OCI-LY1 (cell line): Measurements from ENCODE around the gene FANCG.

Source experiments
- H2AFZ ChIP-seq: fragments of 200-600 bp; sonication (generic), shearing (Covaris generic); 2 replicates; pipeline ENCODE4 v1.6.0; 2014; ENCODE audit warnings: antibody characterized with exemption, mild to moderate bottlenecking, low read length
- H3F3A ChIP-seq: fragments of 200-600 bp; sonication (generic), shearing (Covaris generic); 2 replicates; pipeline ENCODE4 v1.6.0; 2014; ENCODE audit warnings: mild to moderate bottlenecking, antibody characterized with exemption, low read length, moderate library complexity; ENCODE audit not compliant: insufficient read depth
- H3K27ac ChIP-seq: fragments of 200-600 bp; sonication (generic); 2 replicates; pipeline ENCODE4 v1.5.1; 2014; ENCODE audit warnings: low read length, mixed run types, mild to moderate bottlenecking, low read depth; ENCODE audit not compliant: poor library complexity, severe bottlenecking
- H3K27me3 ChIP-seq: fragments of 200-600 bp; sonication (generic); 2 replicates; pipeline ENCODE4 v1.6.0; 2014; ENCODE audit warnings: antibody characterized with exemption, mild to moderate bottlenecking, low read length, moderate library complexity; ENCODE audit not compliant: insufficient read depth
- H3K36me3 ChIP-seq: fragments of 200-600 bp; sonication (generic); 2 replicates; pipeline ENCODE4 v1.6.1; 2014; ENCODE audit warnings: mild to moderate bottlenecking, antibody characterized with exemption, low read length, moderate library complexity, mixed read lengths; ENCODE audit not compliant: insufficient read depth
- H3K4me1 ChIP-seq: fragments of 200-600 bp; sonication (generic); 2 replicates; pipeline ENCODE4 v1.5.1; 2014; ENCODE audit warnings: mild to moderate bottlenecking, low read length, moderate library complexity; ENCODE audit not compliant: insufficient read depth, severe bottlenecking
- H3K4me2 ChIP-seq: fragments of 200-600 bp; sonication (generic), shearing (Covaris generic); 2 replicates; pipeline ENCODE4 v1.6.1; 2014; ENCODE audit warnings: low read length
- H3K4me3 ChIP-seq: fragments of 200-600 bp; sonication (generic); 2 replicates; pipeline ENCODE4 v1.5.1; 2014; ENCODE audit warnings: low read length, low read depth, mild to moderate bottlenecking, mixed read lengths; ENCODE audit not compliant: poor library complexity, severe bottlenecking
- H3K79me2 ChIP-seq: fragments of 200-600 bp; shearing (Covaris generic); 2 replicates; pipeline ENCODE4 v1.6.1; 2016; ENCODE audit warnings: mixed run types, low read length, mixed read lengths; ENCODE audit not compliant: insufficient read depth
- H3K9ac ChIP-seq: fragments of 200-600 bp; sonication (generic), shearing (Covaris generic); 2 replicates; pipeline ENCODE4 v1.6.1; 2014; ENCODE audit warnings: mild to moderate bottlenecking, low read length, mixed read lengths
- H3K9me2 ChIP-seq: fragments of 200-600 bp; sonication (generic), shearing (Covaris generic); 2 replicates; pipeline ENCODE4 v1.6.1; 2014; ENCODE audit warnings: low read depth, mild to moderate bottlenecking, low read length, mixed read lengths
- H3K9me3 ChIP-seq: fragments of 200-600 bp; shearing (Covaris generic); 2 replicates; pipeline ENCODE4 v1.6.1; 2014; ENCODE audit warnings: low read length, mixed read lengths
- H4K20me1 ChIP-seq: fragments of 200-600 bp; sonication (generic), shearing (Covaris generic); 2 replicates; pipeline ENCODE4 v1.6.0; 2016; ENCODE audit warnings: mild to moderate bottlenecking, low read length; ENCODE audit not compliant: insufficient read depth
- CTCF ChIP-seq: fragments of 200-600 bp; sonication (generic), shearing (Covaris generic); IDR thresholded peaks from 2 replicates; pipeline ENCODE4 v1.5.1; 2017; ENCODE audit warnings: mild to moderate bottlenecking, antibody characterized with exemption, low read length, moderate library complexity, mixed read lengths
- EZH2 ChIP-seq: fragments of 200-600 bp; sonication (generic), shearing (Covaris generic); IDR thresholded peaks from 2 replicates; pipeline ENCODE4 v1.8.0; 2017; ENCODE audit warnings: borderline replicate concordance, mixed run types, mild to moderate bottlenecking, antibody characterized with exemption, low read length, moderate library complexity, mixed read lengths

FANCG gene

GRCh38 chr9:35033101-35033500, 46.6 kb downstream of the FANCG start:
- no peaks in the 10 kb centered on the region for H3F3A ChIP-seq
- no peak overlapping the region for H3K4me3 ChIP-seq
- H3K27me3 ChIP-seq: no peaks in the 10 kb centered on the region
- no peaks in the 10 kb centered on the region for H3K79me2 ChIP-seq
- no peak overlapping the region for H3K27ac ChIP-seq
- H3K9me3 ChIP-seq: no peaks in the 10 kb centered on the region
- H3K4me2 ChIP-seq: no peak overlapping the region
- no peaks in the 10 kb centered on the region for H3K4me1 ChIP-seq
- H2AFZ ChIP-seq: no peak overlapping the region
- TF ChIP-seq EZH2: no peak
- no peak for TF ChIP-seq CTCF
- H4K20me1 ChIP-seq: no peaks in the 10 kb centered on the region
- H3K9me2 ChIP-seq: no peaks in the 10 kb centered on the region
- H3K36me3 ChIP-seq: no peaks in the 10 kb centered on the region
- no peak overlapping the region for H3K9ac ChIP-seq

- no peak overlapping the region for H2AFZ ChIP-seq
- TF ChIP-seq CTCF (no peak), EZH2 (no peak)
- no peaks in the 10 kb centered on the region for H3K27me3 ChIP-seq
- H3K4me1 ChIP-seq: no peaks in the 10 kb centered on the region
- H3K4me3 ChIP-seq: no peak overlapping the region
- no peaks in the 10 kb centered on the region for H3K9me3 ChIP-seq
- H4K20me1 ChIP-seq: no peaks in the 10 kb centered on the region
- no peaks in the 10 kb centered on the region for H3K36me3 ChIP-seq
- H3K27ac ChIP-seq: no peak overlapping the region
- H3K9me2 ChIP-seq: no peaks in the 10 kb centered on the region
- no peak overlapping the region for H3K4me2 ChIP-seq
- H3K79me2 ChIP-seq: no peaks in the 10 kb centered on the region
- H3K9ac ChIP-seq: no peak overlapping the region
- H3F3A ChIP-seq: no peaks in the 10 kb centered on the region
These were observed 49.9 kb downstream of the FANCG start for GRCh38 chr9:35029852-35030251.

GRCh38 chr9:35029241-35029640, 50.5 kb downstream of the FANCG start:
- Histone ChIP-seq H3K9ac (no peak overlapping the region), H3K4me3 (no peak overlapping the region), H4K20me1 (no peaks in the 10 kb centered on the region), H3K27me3 (no peaks in the 10 kb centered on the region), H3K9me2 (no peaks in the 10 kb centered on the region), H3K79me2 (no peaks in the 10 kb centered on the region), H3K36me3 (no peaks in the 10 kb centered on the region), H3K27ac (no peak overlapping the region), H2AFZ (no peak overlapping the region), H3K9me3 (no peaks in the 10 kb centered on the region), H3F3A (no peaks in the 10 kb centered on the region), H3K4me1 (no peaks in the 10 kb centered on the region), H3K4me2 (no peak overlapping the region)
- TF ChIP-seq EZH2 (no peak), CTCF (no peak)
